NCI-H1694 (cell line): ENCODE data around the gene PPP2R5D.
"Not testable (repeated sequence)": the region's sequence is repeated elsewhere in the genome, so short reads cannot be mapped to it uniquely, and the experiment has no call there.

Experiments used
- DNase-seq: peaks from one replicate; lab custom pipeline; 2025; lab: John Stamatoyannopoulos, UW

Gene PPP2R5D

DNA sequence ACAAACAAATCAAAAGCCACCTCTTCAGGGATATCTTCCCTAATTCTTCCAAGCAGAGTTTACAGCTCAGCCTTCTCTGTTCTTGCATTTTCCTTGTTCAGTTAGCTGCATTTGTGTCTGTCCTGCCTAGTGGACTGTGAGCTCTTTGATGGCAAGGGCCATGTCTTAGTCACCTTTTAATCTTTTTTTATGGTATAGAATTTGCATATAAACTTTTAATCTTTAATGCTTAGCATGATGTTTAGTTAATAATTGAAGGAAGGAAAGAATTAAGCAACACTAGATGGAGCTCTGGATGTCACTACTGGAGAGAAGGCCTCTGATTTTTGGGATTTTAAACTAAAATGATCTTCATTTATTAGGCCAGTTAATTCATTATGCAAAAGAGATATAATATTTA lies 12.1 kb downstream of the PPP2R5D start:
- no peak for DNase-seq

GRCh38 chr6:42998205-42998604 lies 13.8 kb downstream of the PPP2R5D start:
- DNase-seq = not testable (repeated sequence)

DNA sequence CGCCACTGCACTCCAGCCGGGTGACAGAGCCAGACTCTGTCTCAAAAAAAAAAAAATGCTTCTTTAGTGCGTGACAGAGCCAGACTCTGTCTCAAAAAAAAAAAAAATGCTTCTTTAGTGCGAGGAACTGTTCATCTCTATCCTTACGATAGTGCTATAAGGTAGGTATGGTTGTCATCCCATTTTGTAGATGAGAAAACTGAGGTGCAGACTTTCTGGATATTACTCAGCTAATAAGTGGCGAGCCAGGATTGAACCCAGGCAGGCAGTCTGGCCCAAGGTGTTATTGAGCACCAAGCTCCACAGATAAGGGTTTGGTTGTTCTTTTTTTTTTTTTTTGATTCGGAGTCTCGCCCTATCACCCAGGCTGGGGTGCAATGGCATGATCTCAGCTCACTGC lies 17.5 kb downstream of the PPP2R5D start:
- no peak for DNase-seq

DNA sequence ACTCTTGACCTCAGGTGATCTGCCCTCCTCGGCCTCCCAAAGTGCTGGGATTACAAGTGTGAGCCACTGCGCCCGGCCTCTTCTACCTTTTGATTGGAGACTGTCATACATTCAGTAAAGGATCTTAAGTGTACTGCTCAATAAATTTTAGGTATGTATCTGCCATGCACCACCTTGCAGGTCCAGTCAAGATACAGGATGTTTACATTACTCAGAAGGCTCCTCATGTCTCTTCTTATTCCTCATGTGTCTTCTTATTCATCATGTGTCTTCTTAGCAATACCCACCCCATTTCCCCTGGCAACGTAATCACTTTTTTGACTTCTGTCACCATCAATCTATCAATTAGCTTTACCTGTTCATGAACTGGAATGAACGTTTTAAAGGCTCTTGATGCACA lies 21.5 kb downstream of the PPP2R5D start:
- DNase-seq = no peak

DNA sequence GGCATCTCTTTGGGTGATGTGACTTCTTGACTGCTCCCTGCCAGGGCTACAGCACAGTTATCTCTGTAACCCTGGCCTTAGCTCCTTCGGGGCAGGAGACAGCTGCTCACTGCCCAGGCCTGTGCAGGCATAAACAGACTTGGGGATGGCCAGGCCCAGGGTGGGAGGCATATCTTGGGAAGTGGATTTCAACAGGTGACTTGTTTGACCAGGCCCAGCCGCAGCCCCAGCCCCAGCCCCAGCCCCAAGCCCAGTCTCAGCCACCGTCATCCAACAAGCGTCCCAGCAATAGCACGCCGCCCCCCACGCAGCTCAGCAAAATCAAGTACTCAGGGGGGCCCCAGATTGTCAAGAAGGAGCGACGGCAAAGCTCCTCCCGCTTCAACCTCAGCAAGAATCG lies 21.9 kb downstream of the PPP2R5D start:
- DNase-seq = no peak

- no peak for DNase-seq
Measured at GRCh38 chr6:43007126-43007525, 22.8 kb downstream of the PPP2R5D start.

- peak; percentile 26 for DNase-seq
Measured at GRCh38 chr6:43009124-43009523, 24.8 kb downstream of the PPP2R5D start.

DNA sequence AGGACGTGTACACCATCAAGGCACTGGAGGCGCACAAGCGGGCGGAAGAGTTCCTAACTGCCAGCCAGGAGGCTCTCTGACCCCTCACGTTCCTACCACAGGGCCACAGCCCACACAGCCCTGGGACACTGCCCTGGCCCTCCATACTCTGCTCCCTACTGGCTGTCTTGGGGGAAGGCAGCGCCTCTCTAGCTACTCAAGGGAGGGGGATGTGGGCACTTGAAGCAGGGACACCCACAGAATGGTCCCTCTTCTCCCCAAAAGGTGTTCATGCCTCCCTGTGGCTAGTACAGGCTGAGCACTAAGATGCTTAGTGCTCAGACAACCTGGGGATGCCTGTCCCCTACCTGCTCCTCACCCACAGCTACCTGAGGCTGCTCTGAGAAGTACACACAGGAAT lies 26.8 kb downstream of the PPP2R5D start:
- no peak for DNase-seq

DNA sequence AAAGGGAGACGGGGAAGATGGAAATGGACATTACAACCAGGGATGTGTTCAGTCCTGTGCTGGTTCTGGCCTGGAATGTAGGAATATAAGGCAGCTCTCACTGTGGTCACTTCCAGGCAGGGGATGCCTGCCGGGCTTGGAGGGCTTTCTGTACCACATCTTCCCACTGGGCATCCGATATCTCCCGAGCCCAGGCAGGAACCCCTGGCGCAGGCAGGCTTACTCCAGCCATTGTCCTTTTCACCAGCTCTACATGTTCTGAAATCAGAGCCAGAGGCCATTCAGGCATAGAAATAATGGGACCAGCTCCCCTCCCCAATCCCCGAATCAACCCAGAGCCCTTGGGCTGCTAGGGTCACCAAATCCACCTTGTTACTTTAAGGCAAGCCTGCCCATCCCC lies 28.0 kb downstream of the PPP2R5D start:
- no peak for DNase-seq

DNA sequence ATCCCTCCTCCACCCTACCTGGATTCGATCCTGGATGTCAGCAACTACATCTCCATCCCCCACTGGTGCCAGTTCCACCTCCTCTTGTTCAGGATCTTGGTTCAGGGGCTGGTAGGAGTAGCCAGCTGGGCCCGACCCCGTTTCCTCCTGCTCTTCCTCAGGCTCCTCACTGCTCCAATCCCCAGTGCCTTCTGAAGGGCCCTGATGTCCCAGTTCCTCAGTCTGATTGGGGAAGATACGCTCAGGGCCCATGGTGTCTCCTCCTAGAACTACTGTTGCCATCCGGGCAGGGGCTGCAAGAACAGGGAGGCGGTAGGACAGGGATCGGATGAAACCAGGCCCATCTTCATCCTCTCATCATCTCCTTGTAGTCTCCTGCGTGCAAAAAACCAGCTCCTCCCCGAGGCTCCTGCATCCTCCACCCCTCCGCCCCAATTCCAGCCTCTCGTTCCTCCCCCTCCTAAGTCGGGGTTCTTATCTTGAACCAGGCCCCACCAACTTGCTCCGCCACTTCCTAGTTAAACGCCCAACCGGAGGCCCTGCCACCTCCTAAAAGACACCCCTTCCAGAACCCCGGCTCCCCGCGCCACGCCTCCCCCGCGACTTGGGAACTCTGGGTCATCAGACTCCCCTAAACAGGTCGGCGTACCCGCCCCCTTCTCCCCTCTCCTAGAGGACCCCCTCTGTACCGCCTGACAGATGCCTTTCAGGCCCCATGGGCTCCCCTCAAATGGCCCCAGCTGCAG lies 28.9 kb downstream of the PPP2R5D start:
- DNase-seq = no peak

GRCh38 chr6:43013843-43014433 lies 29.6 kb downstream of the PPP2R5D start, which contains the start of the genes KLHDC3 and MEA1:
KLHDC3 (plus strand) TSS chr6:43014249; CDS start chr6:43017193, 2,944 bp downstream.
MEA1 (minus strand) TSS chr6:43013946; CDS start chr6:43013813, 133 bp downstream.
- peak; percentile 99 for DNase-seq

- DNase-seq = no peak
Measured at GRCh38 chr6:43014434-43014909, 30.1 kb downstream of the PPP2R5D start.

DNA sequence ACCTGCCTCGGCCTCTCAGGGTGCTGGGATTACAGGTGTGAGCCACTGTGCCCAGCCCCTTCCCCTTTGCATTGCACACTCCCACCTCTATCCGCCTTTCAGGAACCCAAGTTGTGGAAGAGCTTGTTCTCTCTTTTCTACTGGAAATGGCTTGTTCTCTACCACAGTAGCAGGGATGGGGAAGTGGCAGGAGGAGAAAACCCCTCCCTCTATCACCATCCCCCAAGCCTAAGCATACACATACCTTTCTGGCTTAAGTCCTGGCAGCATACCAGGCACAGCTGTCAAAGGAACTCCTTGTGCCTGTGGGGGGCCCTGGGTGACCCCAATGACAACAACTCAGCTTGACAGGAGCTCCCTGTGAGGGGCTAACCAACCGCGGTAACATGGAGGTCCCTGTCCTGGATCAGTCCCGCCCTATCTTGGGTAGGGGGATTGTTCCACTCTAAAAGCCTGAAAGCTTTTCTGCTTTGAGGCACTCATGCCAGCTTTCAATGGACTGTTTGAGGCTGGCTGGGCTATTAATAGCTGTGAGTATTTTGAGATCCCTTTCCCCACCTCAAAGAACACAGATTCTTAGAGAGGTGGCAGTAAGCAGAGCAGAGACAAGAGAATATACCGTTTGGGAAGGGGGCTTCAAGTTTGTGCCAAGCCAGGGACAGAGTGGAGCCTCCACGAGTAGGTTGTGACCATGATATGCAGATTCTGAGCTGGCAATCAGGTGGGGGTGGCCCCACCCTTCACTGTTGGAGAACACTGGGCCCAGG lies 32.0 kb downstream of the PPP2R5D start:
- DNase-seq = no peak

DNA sequence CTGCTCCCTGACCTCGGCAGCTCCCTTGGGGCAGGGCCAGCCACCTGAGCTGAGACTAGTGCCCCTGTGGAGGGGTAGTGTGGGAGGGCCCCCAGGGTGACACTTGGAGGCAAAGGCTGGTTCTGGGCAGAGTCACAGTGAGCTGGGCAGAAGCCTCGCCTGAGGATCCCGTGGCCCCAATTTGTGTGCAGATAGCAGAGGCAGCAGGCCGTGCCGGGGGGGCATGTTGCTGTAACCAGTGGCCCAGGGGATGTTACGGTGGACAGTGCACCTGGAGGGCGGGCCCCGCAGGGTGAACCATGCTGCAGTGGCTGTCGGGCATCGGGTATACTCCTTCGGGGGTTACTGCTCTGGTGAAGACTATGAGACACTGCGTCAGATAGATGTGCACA lies 32.6 kb downstream of the PPP2R5D start:
- no peak for DNase-seq

GRCh38 chr6:43019152-43019551 lies 34.8 kb downstream of the PPP2R5D start:
- no peak for DNase-seq

DNA sequence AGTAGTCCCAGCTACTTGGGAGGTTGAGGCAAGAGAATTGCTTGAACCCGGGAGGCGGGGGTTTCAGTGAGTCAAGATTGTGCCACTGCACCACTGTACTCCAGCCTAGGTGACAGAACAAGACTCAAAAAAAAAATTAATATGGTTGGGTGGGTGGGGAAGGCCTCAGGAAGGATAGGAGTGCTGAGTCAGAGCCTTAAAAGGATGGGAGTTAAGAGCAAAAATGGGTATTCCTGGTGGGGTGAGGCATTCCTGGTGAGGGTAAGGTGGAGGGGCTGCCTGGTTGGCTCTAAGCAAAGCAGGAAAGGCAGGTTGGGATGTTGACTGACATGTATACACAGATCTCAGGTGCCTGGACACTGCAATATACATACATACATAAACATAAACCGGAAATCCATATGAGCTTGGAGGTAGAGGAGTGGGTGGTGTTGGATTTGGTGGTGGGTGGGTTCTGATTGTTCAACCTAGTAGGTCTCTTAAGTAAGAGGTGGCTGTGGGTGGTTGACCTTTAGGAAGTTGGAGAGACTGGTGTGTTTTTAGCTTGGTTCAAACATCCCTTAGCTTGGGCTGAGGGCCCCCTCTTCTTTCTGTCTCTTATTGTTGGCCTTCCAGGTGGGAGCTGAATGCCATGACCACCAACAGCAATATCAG lies 35.8 kb downstream of the PPP2R5D start:
- no peak for DNase-seq

- DNase-seq = no peak
Measured at GRCh38 chr6:43020847-43021246, 36.5 kb downstream of the PPP2R5D start.

- DNase-seq = peak; percentile 30
Measured at GRCh38 chr6:43021270-43022047, 37.1 kb downstream of the PPP2R5D start, which contains the start of gene RRP36. RRP36 (plus strand) TSS chr6:43021623; CDS start chr6:43021655, 32 bp downstream.

DNA sequence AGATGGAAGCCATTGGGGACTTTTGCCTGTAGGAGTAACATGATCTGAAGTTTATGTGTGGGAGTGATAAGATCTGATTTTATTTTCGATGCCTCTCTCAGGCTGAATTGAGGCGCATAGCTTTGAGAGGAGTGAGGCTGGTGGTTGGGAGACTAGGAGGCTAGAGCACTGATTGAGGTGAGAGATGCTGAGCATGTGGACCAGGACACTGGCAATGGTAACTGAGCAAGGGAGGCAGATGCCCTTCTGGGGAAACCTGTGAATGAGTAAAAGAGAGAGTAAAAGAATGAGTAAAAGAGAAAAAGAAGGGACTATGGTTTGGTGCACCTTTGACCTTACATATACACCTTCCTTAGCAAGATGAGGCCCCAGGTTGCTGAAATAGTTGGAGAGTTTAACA lies 40.1 kb downstream of the PPP2R5D start:
- DNase-seq = no peak

DNA sequence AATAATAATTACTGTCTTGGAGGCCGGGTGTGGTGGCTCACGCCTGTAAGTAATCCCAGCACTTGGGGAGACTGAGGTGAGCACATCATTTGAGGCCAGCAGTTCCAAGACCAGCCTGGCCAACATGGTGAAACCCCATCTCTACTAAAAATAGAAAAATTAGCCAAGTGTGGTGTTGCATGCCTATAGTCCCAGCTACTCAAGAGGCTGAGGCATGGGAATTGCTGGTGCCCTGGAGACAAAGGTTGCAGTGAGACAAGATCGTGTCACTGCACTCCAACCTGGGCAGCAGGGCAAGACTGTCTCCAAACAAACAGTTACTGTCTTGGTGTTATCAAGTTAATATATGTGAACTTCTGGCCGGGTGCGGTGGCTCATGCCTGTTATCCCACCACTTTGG lies 42.0 kb downstream of the PPP2R5D start:
- DNase-seq = no peak

- no peak for DNase-seq
Measured at GRCh38 chr6:43029120-43029519, 44.8 kb downstream of the PPP2R5D start.
